NCI-H1436 (cell line): ENCODE results near the gene RNF17.

Experiments used
- DNase-seq: peaks from one replicate; lab custom pipeline; 2025; lab: John Stamatoyannopoulos, UW

RNF17 gene

GRCh38 chr13:24896061-24896460 is 132.1 kb downstream of the RNF17 start:
- no peak for DNase-seq

DNA sequence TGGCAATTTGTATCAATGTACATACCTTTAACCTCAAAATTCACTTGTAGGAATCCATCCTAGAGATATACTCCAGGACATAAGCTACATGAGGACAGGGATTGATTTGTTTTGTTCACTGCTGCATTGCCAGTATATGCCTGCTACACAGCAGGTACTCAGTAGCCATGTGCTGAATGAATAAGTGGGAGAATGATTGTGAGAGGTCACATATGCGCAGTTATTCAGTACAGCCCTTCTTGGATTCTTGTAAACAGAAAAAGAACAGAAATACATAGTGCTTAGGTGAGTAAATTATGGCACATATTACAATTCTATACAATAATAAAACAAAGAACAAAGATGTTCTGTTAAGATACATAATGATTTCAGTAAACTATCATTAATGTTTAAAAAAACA is 133.3 kb downstream of the RNF17 start:
- DNase-seq = no peak

DNA sequence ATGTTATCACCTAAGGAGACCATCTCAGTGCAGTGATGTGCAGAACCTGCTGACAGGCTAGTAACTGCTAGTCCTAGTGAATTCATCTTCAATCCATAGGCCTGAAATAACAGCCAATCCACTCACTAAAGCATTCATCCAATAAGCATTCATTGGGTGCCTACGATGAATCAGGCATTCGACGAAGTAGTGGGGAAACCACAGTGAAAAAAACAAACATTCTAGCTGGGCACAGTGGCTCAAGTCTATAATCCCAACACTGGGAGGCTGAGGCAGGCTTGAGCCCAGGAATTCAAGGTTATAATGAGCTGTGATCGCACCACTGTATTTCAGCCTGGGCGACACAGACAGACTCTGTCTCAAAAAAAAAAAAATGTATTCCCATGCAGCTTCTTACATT is 135.6 kb downstream of the RNF17 start:
- no peak for DNase-seq

GRCh38 chr13:24900507-24900906 is 136.5 kb downstream of the RNF17 start:
- DNase-seq = no peak

DNA sequence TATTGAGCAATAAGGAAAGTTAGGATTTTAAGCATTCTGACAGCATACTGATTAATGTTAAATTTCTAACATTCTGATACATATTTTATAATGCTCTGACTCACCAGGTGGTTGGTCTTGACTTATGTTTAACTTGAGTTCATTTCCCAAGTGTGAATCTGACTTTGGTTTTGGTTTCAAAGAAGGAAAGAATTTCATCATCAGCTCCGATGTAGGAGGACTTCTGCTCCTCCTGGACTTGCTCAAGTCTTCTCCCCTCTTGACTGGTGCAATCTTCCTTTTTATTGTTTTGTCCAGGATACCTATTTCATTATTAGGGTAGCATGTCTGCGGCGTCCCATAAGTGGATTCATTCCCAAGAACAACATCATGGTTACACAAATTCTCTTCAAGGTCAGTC is 141.3 kb downstream of the RNF17 start:
- no peak for DNase-seq

DNA sequence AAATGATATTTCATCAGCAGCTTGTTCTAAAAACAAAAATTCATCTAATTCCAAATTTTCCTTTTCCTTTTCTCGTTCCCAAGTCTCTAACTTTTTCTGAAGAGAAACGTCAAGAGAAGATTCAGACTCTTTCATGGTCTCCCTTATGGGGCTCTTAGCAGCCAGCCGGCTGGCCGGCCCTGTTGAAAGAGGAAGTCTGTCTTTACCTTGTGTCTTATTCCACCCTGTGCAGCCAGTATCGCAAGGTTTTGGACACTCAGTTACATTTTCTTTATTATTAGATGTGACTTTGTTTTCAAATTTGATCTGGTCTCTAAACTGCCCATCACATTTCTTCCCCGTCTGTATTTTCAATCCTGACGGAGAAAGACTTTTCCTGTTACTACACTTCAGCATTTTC is 142.3 kb downstream of the RNF17 start:
- no peak for DNase-seq

GRCh38 chr13:24910502-24911132 is 146.6 kb downstream of the RNF17 start:
- no peak for DNase-seq

- DNase-seq = no peak
Observed at GRCh38 chr13:24911133-24911908, 147.4 kb downstream of the RNF17 start.

DNA sequence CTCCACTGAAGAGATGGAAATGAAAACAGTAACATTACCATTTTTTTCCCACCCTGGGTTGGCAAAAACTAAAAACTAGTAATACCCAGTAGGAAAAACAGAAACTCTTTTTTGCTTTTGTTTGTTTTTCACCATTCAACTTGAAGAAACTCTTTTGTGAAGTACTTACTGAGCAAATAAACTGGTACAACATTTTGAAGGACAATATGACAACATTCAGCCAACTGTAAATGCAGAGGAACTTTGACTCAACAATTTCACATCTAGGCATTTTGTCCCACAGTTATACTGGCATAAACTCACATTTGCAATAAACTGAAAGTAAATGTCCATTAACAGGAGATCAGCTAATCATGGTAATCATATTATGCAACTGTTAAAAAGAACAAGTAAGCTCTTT is 152.5 kb downstream of the RNF17 start:
- DNase-seq = no peak

DNA sequence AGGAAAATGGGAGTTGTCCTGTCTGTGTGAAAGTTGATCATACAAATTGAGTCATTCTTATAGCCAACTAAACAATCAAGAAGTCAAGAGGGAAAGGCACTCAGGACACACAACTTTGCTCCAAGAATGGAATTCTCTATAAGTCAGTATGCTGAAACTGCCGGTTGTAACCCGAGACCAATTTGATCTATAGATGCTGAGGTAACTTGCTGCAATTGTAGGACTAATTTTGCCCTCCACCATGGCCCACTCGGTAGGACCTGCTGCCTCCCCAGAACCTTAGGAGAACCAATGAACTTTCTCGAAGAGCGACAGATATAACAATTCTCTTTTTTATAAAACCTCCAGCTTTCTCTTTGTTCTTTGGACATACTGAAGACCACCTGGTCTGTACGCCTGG is 157.0 kb downstream of the RNF17 start:
- no peak for DNase-seq

DNA sequence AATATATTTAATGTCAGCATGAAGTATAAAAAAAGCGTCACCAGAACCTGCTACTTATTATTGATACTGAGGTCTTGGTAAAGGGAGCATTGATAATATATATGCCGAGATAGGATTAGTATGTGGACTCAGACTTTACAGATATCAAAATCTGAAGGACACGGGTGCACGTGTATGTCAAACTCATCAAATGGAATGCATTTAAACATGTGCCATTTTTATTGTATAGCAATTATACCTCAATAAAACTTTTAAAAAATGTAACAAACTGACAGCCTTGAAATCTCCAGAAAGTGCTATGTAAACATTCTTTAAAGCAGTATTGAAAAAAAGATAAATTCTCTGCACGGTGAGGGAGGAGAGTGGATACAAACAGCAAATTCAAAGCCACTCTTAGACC is 157.9 kb downstream of the RNF17 start:
- DNase-seq = no peak

- no peak for DNase-seq
Observed at GRCh38 chr13:24922387-24922744, 158.4 kb downstream of the RNF17 start.

GRCh38 chr13:24922745-24923591 is 159.0 kb downstream of the RNF17 start:
- peak; percentile 76 for DNase-seq

- DNase-seq = no peak
Observed at GRCh38 chr13:24925318-24926231, 161.6 kb downstream of the RNF17 start.

GRCh38 chr13:24927810-24928404 is 163.9 kb downstream of the RNF17 start:
- DNase-seq = no peak

DNA sequence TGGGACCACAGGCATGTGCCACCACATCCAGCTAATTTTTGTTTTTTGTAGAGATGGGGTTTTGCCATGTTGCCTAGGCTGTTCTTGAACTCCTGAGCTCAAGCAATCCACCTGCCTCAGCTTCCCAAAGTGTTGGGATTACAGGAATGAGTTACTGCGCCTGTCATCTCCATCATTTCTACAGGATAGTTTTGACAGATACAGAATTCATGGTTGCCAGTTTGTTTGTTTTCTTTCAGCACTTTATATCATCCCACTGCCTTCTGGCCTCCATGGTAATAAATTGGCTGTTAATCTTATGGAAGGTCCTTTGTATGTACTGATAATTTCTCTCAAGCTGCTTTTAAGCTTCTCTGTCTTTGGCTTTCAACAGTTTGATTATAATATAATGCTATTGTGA is 165.2 kb downstream of the RNF17 start:
- no peak for DNase-seq
